ENCODE measurements around the gene PRR16. TPM values are rescaled to one million over a fixed set of nuclear protein-coding genes. Genes with fewer than 3 reads are reported as not detected.

Gene PRR16
- total and polyA plus RNA-seq, 2 of the 13 experiments (the other 11 are each of a cell fraction or from before 2014, with no cell fraction given) = not detected

GRCh38 chr5:120442694-120443093 lies 21.4 kb upstream of the PRR16 start:
- H4K20me1 ChIP-seq (ENCODE audit: insufficient read depth, low read length) = no peaks in the 10 kb centered on the region
- H3K36me3 ChIP-seq (replicated peaks in 1 of 2; ENCODE audit: control insufficient read depth in 1 of 2, insufficient read depth in 2 of 2, low read length in 2 of 2) = no peaks in the 10 kb centered on the region
- no peaks in the 10 kb centered on the region for H3K27me3 ChIP-seq (ENCODE audit: control insufficient read depth in 1 of 2, insufficient read depth in 2 of 2, low read length in 2 of 2)
- ChIA-PET CTCF (ENCODE audit: low intra/inter-chr PET ratio, low total read pairs) (no interaction called here), POLR2A (no interaction called here)
- 2% methylated on average over 3 of the region's 3 CpGs for WGBS (ENCODE audit: low lambda C conversion rate)
- no peak for DNase-seq (ENCODE audit: low spot score)
- H3K9me3 ChIP-seq (ENCODE audit: low read length) = no peaks in the 10 kb centered on the region
- H3K79me2 ChIP-seq (ENCODE audit: insufficient read depth, low read length) = no peaks in the 10 kb centered on the region
- ATAC-seq = no peak
- in situ Hi-C loops (cut with HindIII; ENCODE audit: extremely low pct_ligation_motif_present, low pct_unique_long_range_greater_than_20kb) (no loop called here), intact Hi-C loops (cut with micrococcal nuclease; ENCODE audit: unreplicated experiment) (no loop called here)
- H2AFZ ChIP-seq (ENCODE audit: low read length) = no peak overlapping the region
- no TSS peak for BruUV-seq (replicated peaks)
- H3K4me2 ChIP-seq (ENCODE audit: low read depth, low read length) = no peak overlapping the region
- no peak overlapping the region for H3K9ac ChIP-seq (ENCODE audit: insufficient read depth, low read depth, low read length)
- H3K27ac ChIP-seq (ENCODE audit: extremely low read length, insufficient read depth, low read length) = no peak overlapping the region
- no peak overlapping the region for H3K4me3 ChIP-seq (replicated peaks in 1 of 3; ENCODE audit: insufficient read depth in 1 of 3, low read depth in 2 of 3, low read length in 3 of 3)
- TF ChIP-seq ZMYM3 (CRISPR knock-in tag; IDR thresholded peaks at IDR 0.05) = no peak
- TF ChIP-seq ZFP36L2 (CRISPR knock-in tag; IDR thresholded peaks at IDR 0.05) = no peak
- TF ChIP-seq PTBP1 (IDR thresholded peaks at IDR 0.05; ENCODE audit: low read depth, low read length, poor library complexity, severe bottlenecking) = no peak
- TF ChIP-seq FOSL1 (CRISPR knock-in tag; IDR thresholded peaks at IDR 0.05; ENCODE audit: borderline replicate concordance) = no peak
- TF ChIP-seq EZH2 (conservative IDR thresholded peaks at IDR 0.05; ENCODE audit: low read depth, low read length) = no peak
- TF ChIP-seq ZNF33A (CRISPR knock-in tag; IDR thresholded peaks at IDR 0.05; ENCODE audit: borderline replicate concordance) = no peak
- no peak for TF ChIP-seq HBP1 (CRISPR knock-in tag; IDR thresholded peaks at IDR 0.05; ENCODE audit: low read depth)
- no peak for TF ChIP-seq MTF2 (CRISPR knock-in tag; IDR thresholded peaks at IDR 0.05; ENCODE audit: borderline replicate concordance)
- no peak for TF ChIP-seq BATF2 (CRISPR knock-in tag; IDR thresholded peaks at IDR 0.05)
- TF ChIP-seq ZNF121 (CRISPR knock-in tag; IDR thresholded peaks at IDR 0.05) = no peak
- TF ChIP-seq NONO (IDR thresholded peaks at IDR 0.05) = no peak
- no peak for TF ChIP-seq NONO (CRISPR knock-in tag; conservative IDR thresholded peaks at IDR 0.05)
- no peak for TF ChIP-seq MZF1 (CRISPR knock-in tag; IDR thresholded peaks at IDR 0.05; ENCODE audit: borderline replicate concordance)
- H3K4me1 ChIP-seq (ENCODE audit: insufficient read depth, low read length) = no peaks in the 10 kb centered on the region
- no peak for FAIRE-seq
